Amniotic stem cell (primary cell): Measurements from ENCODE around the gene WFDC10B.
"Not testable (repeated sequence)": the region's sequence is repeated elsewhere in the genome, so short reads cannot be mapped to it uniquely, and the experiment has no call there.

ENCODE experiments used
- DNase-seq: peaks from one replicate; lab custom pipeline; 2025; lab: John Stamatoyannopoulos, UW

Gene WFDC10B

DNA sequence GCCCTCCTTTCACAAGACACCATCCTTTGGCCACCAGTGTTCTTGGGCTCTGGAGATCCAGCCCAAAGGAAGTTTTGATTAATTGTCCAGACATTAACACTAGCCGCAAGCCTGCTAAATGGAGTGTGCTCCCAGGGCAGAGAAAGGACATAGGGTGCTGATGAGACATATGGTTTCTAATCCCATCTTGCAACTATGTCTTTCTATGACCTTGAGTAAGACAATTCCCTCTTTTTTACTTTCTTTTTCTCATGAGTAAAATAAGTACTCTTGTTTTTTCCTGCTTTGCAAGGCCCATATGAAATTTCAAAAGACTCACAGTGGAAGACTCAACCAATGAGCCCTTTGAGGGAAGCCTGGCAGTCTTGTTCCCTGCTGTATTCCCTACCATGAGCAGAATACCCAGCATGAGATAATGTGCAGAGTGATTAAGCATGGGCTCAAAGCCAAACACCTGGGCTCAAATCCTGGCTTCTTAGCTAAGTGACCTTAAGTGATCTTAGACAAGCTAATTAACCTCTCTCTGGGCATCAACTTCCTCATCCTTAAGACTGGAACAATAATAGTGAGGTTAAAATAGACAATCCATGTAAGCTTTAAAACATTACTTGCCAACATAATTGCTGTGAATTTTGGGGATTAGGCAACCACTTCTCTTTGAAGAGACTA is at the start of gene WFDC10B:
TSS of gene WFDC10B (minus strand) at position 51 of the 669 bp plus-strand sequence. CDS start 19,027 bp downstream, outside the sequence.
- DNase-seq = no peak

DNA sequence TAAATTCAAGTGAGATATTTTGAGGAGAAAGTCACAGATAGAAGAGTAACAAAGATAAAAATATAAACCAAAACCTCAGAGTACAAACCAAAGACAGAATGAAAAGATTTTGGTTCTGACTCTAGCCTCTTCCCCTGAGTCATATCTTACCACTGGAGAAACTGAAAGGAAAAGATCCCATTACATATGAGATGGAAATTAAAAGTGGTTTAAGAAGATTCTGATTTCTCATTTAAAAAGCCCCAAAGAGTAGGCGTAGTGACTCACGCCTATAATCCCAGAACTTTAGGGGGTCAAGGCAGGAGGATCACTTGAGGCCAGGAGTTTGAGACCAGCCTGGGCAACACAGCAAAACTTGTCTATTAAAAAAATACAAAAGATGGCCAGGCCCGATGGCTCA is 47.9 kb upstream of the WFDC10B start:
- DNase-seq = no peak

DNA sequence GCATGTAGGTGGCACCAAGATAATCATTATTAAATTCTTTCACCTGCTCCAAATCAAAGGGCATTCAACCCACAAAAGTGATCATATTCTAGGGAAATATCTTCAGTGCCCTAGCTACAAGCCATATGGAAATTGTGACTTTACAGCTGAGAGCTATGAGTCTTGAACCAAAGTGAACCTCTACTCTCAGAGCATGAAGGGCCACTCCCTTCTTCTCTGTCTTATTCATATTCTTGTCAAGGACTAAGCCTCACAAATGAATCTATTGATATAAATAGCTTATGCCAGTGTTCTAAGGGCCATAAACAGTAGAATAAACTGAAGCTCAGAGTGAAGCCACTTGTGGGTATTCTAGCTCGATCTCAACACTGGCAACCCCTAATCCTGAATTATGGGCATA is 46.9 kb upstream of the WFDC10B start:
- DNase-seq = no peak

DNA sequence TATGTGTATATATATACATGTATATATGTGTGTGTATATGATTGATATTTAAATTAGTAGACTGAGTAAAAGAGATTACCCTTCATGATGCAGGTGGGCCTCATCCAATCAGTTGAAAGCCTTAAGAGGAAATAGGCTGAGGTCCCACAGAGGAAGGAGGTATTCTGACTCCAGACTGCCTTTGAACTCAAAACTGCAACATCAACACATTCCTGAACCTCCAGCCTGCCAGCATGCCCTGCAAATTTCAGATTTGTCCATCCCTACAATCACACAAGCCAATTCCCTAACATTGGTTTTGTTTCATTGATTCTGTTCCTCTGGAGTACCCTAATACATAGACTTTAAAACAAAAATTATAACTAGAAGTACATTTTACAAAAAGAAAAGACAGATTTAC is 40.2 kb upstream of the WFDC10B start:
- DNase-seq = no peak

DNA sequence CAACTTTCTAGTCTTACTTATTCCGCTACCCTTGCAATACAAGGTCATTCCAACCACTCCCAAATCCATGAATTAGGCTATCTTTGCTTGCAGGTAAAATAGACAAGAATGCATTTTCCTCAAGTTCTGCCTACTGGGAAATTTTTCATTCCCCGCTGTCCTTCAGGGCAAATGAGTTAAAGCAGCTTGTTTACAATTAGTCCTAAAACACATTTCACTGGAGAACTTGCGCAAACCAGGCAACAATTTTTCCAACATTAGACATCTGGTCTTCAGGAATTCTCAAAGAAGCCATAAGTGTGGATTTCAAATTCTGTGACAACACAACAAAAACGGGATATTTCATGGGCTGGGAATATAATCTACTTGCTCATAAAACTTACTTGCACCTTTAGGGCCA is 37.8 kb upstream of the WFDC10B start:
- no peak for DNase-seq

DNA sequence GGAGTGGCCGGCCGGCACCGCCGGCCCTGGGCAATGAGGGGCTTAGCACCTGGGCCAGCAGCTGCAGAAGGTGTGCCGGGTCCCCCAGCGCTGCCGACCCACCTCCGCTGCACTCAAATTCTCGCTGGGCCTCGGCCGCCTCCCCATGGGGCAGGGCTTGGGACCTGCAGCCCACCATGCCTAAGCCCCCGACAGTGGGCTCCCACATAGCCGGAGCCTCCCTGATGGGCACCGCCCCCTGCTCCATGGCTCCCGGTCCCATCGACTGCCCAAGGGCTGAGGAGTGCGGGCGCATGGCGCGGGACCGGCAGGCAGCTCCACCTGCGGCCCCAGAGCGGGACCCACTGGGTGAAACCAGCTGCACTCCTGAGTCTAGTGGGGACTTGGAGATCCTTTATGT is 31.2 kb upstream of the WFDC10B start:
- no peak for DNase-seq

DNA sequence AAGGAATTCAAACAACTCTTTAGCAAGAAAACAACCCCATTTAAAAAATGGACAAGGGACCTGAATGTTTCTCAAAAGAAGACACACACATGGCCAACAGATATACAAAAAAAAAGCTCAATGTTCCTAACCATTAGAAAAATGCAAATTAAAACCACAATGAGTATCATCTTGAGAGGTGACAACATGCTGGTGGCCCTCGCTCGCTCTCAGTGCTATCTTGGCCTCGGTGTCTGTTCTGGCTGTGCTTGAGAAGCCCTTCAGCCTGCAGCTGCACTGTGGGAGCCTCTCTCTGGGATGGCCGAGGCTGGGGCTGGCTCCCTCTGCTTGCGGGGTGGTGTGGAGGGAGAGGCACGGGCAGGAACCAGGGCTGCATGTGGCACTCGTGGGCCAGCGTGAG is 30.7 kb upstream of the WFDC10B start:
- DNase-seq = no peak

DNA sequence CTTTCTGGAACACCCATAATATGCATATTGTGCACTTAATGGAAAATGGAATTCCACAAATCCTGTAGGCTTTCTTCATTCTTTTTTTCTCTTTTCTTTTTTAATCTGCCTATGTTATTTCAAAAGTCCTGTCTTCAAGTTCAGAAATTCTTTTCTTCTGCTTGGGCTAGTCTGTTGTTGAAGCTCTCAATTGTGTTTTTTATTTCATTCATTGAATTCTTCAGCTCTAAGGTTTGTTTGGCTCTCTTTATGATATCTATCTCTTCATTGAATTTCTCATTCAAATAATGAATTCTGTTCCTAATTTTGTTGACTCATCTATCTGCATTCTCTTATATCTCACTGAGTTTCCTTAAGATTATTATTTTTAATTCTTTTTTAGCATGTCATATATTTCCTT is 27.4 kb upstream of the WFDC10B start:
- no peak for DNase-seq

DNA sequence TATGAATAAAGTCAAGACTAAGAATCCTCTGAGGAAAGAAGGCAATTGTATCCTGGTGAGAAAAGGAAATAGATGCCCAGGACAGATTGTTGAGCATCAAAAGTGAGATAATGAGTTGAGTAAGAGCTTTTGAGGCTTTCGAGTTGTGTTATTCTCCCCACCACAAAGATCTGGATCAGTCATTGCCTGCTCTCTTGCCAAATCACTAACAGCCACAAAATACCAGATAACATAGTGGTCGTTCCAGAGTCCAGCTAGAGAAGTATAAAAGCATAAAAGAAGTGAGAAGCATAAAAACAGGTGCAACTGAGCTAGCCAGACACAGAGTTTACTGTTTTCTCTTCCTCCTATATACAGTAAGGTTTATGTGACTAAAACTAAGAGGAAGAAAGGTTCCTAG is 22.2 kb upstream of the WFDC10B start:
- no peak for DNase-seq

DNA sequence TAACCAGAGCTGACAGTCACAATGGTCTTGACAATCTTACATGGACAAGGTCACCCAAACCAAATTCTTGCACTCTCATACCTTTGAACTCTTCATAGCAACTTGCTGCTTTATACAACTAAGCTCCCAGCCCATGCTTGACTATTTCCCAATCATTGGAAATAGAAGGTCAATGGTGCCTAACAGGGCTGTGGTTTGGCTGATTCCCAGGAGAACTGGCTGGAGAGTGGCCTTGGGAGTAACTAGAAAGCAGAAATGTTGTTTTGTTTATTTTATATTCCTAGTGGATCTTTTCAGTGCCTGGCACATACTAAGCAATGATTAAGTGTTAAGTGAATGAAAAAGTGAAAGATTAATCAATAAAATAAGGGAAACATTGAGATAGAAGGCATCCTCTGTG is 20.3 kb upstream of the WFDC10B start:
- no peak for DNase-seq

DNA sequence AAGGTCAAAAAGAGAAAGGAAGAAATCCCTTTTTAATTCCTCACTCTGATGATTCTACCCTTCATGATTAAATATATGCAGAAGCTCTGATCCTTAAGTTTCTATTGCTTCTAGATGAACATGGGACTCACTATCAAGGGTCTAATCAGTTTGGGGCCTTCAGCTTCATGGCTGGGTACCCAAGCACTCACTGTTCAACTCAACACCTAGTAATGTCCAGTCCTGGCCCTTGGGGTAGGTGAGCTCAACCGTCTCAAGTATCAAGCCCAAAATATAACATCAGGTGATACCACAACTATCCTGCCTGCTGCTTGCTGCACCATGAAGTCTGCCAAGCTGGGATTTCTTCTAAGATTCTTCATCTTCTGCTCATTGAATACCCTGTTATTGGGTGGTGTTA is 17.2 kb upstream of the WFDC10B start, which contains the start of gene SPINT4:
TSS of gene SPINT4 (plus strand) at position 301 of the 400 bp plus-strand sequence. CDS start at position 322, 21 bp downstream.
- no peak for DNase-seq

DNA sequence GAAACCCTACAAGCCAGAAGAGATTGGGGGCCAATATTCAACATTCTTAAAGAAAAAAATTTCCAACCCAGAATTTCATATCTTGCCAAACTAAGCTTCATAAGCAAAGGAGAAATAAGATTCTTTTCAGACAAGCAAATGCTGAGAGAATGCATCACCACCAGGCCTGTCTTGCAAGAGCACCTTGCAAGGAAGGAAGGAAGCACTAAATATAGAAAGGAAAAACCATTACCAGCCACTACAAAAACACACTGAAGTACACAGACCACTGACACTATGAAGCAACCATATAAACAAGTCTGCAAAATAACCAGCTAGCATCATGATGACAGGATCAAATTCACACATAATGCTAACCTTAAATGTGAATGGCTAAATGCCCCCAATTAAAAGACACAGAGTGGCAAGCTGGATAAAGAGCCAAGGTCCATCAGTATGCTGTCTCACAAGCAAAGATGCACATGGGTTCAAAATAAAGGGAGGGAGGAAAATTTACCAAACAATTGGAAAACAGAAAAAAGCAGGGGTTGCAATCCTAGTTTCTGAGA is 11.4 kb upstream of the WFDC10B start:
- DNase-seq = not testable (repeated sequence)

DNA sequence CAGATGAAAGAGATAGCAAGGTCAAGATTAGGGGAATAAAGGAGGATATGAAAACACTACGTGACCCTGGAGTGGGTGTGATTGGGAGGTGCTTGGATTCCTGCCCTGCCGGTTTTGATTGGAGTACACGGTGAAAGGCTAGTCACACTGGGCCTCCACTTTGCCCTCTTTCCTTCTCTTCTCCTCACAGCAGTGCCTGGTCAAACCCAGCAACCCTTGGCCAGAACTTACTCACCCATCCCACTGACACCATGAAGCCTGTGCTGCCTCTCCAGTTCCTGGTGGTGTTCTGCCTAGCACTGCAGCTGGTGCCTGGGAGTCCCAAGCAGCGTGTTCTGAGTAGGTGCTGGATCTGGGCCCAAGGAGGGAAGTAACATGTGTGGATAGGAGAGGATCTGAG is 2.9 kb downstream of the WFDC10B start, which contains the start of gene WFDC13:
TSS of gene WFDC13 (plus strand) at position 166 of the 400 bp plus-strand sequence. CDS start at position 252, 86 bp downstream.
- no peak for DNase-seq

DNA sequence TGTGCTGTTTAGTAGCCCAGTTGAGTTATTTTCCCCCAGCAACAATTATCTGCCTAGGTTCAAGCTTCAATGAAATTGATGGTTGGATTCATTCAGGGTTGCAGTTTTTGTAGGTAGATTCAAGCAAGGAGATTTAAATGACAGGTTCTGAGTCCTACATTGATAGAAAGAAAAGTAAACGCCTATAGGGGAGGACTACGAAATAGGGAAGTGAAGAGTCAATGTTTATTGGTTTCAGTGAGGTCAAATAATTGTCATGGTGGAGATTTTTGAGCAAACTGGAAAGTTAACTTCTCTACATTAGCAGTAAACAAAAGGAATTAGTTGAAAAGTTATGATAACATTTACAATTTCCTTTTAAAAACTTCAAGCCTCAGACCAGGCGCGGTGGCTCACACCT is 3.7 kb downstream of the WFDC10B start:
- no peak for DNase-seq

DNA sequence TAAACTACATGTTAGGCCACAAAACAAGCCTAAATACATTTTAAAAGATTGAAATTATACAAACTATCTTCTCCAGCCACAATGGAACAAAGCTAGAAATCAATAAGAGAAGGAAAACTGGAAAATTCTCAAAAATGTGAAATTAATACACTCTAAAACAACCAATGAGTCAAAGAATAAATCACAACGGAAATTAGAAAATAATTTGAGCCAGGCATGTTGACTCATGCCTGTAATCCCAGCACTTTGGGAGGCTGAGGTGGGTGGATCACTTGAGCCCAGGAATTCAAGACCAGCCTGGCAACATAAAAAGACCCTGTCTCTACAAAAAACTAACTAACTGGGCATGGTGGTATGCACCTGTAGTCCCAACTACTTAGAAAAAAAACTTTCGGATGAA is 9.3 kb downstream of the WFDC10B start:
- no peak for DNase-seq

DNA sequence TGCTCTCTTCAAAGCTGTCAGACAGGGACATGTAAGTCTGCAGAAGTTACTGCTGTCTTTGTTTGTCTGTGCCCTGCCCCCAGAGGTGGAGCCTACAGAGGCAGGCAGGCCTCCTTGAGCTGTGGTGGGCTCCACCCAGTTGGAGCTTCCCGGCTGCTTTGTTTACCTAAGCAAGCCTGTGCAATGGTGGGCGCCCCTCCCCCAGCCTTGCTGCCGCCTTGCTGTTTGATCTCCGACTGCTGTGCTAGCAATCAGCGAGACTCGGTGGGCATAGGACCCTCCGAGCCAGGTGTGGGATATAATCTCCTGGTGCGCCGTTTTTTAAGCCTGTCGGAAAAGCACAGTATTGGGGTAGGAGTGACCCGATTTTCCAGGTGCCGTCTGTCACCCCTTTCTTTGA is 11.5 kb downstream of the WFDC10B start:
- DNase-seq = not testable (repeated sequence)

DNA sequence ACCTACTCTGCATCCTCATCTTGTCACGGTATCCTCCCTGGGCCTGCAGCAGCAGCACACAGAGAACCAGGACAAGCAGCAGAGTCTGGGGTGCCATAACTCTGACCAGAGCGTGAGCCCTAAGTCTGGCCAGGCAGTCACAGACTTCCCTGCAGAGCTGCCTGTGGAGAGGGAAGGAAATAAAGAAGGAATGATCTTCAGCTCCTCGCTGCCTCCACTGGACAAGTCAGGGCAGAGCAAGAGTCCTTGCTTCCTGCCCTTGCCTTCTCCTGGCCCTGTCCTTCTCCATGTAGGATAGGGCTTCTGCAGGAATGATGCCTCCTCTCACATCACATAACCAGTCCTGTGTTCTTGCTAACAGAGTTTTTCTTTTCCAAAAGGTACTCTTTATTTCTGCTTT is 18.9 kb downstream of the WFDC10B start:
- no peak for DNase-seq

DNA sequence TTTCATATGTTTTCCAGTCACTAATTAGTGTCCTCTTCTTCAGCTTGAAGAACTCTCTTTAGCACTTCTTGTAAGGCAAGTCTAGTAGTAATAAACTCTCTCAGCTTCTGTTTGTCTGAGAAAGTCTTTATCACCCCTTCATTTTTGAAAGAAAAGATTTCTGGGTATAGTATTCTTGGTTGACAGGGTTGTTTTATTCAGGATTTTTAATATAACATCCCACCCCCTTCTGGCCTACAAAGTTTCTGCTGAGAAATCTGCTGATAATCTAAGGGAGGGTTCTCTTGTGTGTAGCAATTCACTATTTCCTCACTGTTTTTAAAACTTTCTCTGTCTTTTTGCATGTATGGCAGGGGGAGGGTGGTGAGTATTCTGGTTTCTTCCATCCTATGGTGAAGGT is 25.2 kb downstream of the WFDC10B start:
- no peak for DNase-seq

DNA sequence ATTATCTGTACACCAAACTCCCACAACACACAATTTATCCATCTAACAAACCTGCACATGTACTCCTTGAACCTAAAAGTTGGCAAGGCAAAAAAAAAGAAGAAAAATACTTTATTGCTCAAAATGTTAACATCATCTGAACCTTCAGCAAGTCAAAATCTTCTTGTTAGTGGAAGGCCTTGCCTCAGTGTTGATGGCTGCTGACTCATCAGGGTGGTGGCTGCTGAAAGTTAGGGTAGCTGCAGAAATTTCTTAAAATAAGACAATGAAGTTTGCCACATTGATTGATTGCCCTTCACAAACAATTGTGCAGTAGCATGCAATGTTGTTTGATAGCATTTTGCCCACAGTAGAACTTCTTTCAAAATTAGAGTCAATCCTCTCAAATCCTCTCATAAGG is 32.1 kb downstream of the WFDC10B start:
- no peak for DNase-seq

DNA sequence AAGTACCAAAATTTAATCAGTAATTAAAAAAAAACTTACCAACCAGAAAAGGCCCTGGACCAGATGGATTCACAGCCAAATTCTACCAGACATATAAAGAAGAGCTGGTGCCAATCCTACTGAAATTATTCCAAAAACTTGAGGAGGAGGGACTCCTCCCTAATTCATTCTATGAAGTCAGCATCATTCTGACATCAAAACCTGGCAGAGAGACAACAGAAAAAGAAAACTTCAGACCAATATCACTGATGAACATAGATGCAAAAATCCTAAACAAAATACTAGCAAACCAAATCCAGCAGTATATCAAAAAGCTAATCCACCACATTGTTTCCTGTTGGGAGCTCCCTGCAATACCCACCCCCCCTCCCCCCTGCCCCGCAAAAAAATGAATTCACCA is 34.7 kb downstream of the WFDC10B start, which contains the start of gene WFDC11:
TSS of gene WFDC11 (minus strand) at position 101 of the 400 bp plus-strand sequence. CDS start 19,639 bp downstream, outside the sequence.
- DNase-seq = no peak

DNA sequence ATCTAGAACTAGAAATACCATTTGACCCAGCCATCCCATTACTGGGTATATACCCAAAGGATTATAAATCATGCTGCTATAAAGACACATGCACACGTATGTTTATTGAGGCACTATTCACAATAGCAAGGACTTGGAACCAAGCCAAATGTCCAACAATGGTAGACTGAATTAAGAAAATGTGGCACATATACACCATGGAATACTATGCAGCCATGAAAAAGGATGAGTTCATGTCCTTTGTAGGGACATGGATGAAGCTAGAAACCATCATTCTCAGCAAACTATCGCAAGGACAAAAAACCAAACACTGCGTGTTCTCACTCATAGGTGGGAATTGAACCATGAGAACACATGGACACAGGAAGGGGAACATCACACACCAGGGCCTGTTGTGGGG is 47.8 kb downstream of the WFDC10B start:
- DNase-seq = not testable (repeated sequence)

DNA sequence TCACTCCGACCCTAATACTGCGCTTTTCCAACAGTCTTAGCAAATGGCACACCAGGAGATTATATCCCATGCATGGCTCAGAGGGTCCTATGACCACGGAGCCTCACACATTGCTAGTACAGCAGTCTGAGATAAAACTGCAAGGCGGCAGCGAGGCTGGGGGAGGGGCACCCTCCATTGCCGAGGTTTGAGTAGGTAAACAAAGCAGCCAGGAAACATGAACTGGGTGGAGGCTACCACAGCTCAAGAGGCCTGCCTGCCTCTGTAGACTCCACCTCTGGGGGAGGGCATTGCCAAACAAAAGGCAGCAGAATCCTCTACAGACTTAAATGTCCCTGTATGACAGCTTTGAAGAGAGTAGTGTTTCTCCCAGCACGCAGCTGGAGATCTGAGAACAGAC is 53.1 kb downstream of the WFDC10B start:
- DNase-seq = not testable (repeated sequence)

DNA sequence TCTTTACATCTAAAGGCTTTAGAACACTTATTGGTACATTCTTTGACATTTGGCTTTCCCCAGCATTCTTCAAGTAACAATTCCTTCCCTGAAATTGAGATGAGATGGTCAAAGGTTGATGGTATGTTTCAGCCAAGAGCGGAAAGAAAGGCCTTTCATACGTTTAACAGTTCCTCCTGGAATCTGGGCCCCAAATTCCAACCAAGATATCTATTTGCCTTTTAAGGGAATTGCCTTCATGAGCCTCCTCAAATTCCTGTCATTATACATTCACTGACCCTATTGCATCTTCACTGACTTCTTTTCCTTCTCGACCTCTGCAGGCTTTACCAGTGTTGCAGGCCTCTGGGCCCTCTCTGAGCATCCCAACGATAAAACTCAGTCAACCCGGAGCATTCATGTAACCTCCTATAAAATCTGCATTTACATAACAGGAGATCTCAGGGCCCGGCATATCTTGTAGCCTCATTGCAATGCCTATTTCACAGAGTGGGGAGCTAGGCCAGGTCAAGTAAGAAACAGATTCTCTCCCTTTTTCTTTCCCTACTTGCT is 55.4 kb downstream of the WFDC10B start:
- DNase-seq = no peak
